Stimulated activated CD8-positive, alpha-beta memory T cell treated with anti-CD3 and anti-CD28 coated beads, Interleukin-4, amount 100 ng/mL, for 48 hours (primary cell): ENCODE measurements around the gene ISG20L2.

Experiments
- DNase-seq: peaks from one replicate; pipeline ENCODE4 v3.0.0-alpha.2; 2020

ISG20L2 gene

DNA sequence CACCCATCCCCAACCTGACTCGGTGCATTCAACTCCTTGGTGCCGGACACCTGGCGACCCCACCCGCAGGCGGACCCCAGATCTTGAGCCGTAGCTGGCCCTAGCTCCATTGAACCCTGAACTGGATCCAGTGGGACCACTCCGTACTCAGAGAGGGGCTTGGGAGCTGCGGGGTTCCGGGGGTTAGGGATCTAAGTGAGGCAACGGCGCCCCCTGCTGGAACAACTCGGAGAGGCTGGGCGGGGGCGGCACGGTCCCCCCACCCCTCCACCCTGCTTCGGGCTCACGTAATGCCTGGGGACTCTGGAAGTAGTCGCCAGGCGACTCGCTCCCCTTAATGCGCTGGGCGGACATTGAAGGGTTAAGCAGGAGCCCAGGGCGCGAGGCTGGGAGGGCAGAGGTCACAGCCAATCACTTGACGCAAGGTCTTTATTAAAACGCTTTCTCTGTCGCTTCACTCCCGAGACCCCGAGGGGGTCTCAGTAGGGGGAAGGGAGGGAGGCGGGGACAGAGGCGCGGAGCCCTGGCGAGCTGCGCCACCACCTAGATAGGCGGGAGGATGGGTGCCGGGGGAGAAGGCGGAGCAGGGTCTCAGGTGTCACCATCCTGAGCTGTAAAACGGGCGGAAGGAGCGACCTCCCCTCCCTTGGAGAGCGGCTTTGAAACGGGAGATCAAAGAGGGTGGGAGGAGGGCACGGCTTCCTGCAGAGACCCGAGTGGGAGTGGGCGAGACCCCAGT, 22.5 kb downstream of the ISG20L2 start:
- DNase-seq: peak; percentile 89

DNA sequence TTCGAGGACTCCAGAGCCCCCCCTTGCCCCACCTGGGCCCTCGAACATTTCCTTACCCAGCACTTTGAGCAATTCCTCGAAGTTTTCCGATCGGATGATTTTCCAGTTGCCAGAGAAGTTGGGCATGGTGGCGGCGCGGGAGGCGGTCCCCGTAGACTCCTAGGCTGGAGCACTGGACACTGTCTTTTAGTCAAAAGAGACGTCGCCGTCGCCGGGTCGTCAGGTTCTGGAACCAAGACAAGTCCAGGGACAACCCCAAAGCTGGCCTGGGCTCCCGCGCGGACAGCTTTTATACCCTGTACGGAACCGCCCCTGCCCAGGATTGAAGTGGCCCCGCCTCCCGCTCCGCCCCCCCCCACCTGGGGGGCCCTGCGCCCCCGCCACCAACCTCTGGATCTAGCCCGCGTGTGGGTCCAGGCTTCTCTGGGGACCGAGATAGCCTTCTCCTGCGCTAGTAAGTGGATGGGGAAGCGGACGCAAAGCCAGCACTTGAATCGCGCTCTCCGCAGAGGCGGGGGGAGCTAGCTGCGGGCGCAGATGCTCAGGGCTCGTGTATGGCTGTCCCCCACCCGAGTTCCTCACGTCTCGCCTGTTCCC, 23.1 kb downstream of the ISG20L2 start, which contains the start of gene CRABP2:
CRABP2 (minus strand) TSS at position 263 of the 597 bp plus-strand sequence; CDS start at position 126, 137 bp downstream.
- DNase-seq: peak; percentile 62

DNA sequence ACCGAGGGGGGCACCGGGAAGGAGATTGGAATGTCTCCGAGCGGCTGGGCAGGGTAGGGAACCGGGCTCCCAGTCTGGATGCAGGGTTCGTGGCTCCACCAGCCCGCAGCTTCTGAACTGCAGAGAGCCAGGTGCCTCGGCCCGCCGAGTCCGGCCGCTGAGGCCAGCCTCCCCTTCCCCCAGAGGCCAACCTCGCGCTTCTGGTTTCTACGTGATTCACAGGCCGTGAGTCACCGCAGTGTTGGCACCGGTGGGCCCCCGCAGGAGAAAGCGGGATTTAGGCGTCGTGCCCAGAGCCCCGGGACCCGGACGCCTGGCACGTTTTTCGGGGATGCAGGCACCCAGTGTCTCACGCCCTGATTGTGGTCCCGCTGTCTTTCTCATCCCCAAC, 23.6 kb downstream of the ISG20L2 start:
- DNase-seq: peak; percentile 72

GRCh38 chr1:156704166-156704711, 24.3 kb downstream of the ISG20L2 start:
- DNase-seq: no peak

DNA sequence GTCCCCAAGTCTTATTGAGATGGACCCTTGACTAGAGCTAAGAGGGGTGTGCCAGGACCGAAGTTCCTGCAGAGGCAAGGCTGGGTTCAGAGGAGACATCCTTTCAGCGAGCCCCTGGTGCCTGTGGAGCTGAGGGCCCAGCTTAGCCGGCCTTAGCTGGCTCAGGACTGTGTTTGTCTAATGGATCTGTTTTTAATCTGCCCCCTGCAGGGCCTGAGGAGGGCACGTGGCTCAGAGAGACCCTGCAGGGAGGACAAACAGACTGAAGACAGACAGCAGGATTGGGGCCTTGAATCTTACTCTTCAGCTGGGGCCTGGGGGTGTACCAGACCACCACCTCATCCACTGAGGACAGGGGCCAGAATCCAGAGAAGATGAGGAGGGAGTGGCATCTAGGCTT, 24.8 kb downstream of the ISG20L2 start:
- DNase-seq: no peak

DNA sequence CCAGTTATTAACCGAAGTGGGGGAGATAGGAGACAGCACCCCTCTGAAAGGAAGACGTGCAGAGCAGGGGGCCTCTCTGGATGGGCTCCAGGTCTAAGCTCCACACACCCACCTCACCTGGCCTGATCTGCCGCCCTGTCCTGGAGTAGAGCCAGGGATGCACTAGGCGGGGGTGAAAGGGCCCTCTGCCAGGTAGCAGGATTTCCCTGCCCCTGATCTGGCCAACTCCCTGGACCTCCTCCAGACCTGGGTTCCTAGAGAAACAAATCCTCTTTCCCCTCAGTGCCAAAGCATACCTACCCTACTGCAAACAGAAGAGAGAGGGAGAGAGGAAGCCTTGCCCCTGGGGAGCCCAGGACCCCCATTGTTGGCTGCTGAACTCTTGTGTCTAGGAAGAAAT, 25.2 kb downstream of the ISG20L2 start:
- no peak for DNase-seq

DNA sequence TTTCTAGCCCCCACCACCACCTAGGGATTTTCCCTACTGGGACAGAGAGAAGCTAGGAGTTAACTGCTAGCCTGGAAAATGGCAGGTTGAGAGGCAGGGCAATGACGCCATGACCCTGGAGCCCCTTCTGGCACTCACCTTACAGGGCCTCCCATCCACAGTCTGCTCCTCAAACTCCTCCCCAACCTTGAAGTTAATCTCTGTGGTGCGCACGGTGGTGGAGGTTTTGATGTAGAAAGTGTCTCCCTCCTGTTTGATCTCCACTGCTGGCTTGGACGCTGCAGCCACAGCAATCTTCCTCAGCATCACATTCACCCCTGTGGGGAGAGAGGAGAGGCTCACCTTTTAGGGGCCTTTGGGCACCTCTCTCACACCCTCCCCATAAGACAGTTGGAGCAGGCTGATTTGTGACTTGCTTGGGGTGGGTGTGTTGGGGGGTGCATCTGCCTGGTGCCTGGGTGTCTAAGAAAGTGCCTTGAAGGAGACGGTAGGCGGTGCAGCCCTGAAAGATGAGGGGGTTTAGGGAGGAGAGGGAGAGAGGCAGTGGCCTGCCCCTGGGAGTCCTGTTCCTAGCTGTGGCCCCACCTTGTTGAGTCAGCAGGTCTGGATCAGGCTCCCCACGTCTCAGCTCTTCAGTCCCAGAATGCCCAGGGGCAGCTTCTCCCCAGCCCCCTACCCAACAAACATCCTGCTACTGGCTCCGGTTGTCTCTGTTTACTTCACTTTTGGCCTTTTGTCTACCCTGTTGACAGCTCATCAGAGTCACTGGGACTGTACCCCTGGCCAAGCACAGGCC, 27.6 kb downstream of the ISG20L2 start:
- no peak for DNase-seq

DNA sequence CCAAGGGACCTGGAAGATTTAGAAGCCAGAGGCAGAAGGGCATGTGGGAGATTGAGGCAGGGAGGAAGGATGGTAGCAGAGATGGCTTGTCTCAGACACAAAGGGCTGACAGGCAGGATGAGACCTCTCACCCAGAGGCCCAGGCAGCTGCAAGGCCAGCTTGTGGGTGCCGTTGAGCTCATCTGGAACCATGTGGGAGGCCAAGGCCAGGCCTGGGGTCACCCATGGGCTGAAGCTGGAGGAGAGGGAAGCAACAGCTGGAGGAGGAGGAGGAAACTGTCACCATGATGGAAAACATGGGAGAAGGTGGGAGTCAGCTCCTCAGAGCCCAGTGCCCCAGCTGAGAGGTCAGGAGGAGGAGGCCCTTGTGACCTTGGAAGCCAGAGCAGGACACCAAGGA, 29.6 kb downstream of the ISG20L2 start:
- DNase-seq: no peak

- no peak for DNase-seq
Measured at GRCh38 chr1:156697481-156697880, 31.1 kb downstream of the ISG20L2 start.

DNA sequence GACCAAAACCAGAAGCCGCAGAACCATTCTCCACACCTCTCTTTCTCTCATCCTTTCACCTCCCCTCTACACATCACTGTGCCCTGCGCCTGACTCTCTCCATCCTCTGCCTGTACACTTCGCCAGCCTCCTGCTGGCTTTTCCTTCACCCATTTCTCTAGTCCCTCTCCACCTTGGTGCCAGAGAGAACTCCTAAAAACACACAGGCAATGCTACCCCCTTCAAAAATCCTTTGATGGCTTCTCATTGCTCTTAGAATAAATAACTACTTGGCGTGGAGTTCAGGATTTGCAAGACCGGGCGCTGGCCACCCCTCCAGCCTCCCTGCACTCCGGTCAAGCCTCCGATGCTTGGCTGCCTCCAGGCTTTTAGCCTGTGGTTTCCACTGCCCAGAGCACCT, 31.8 kb downstream of the ISG20L2 start:
- no peak for DNase-seq

DNA sequence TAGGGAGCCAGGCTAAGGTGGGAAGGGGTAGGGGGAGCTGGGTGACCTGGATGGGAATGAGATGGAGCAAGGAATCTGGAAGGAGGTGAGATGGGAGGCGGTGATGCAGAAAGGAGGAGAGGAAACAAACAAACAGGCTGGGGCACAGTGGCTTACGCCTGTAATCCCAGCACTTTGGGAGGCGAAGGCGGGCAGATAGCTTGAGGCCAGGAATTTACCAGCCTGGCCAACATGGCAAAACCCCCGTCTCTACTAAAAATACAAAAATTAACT, 33.9 kb downstream of the ISG20L2 start:
- no peak for DNase-seq

- no peak for DNase-seq
Measured at GRCh38 chr1:156693848-156694689, 34.5 kb downstream of the ISG20L2 start.

- DNase-seq: no peak
Measured at GRCh38 chr1:156692925-156693847, 35.4 kb downstream of the ISG20L2 start.

GRCh38 chr1:156692441-156692924, 36.1 kb downstream of the ISG20L2 start:
- DNase-seq: no peak

DNA sequence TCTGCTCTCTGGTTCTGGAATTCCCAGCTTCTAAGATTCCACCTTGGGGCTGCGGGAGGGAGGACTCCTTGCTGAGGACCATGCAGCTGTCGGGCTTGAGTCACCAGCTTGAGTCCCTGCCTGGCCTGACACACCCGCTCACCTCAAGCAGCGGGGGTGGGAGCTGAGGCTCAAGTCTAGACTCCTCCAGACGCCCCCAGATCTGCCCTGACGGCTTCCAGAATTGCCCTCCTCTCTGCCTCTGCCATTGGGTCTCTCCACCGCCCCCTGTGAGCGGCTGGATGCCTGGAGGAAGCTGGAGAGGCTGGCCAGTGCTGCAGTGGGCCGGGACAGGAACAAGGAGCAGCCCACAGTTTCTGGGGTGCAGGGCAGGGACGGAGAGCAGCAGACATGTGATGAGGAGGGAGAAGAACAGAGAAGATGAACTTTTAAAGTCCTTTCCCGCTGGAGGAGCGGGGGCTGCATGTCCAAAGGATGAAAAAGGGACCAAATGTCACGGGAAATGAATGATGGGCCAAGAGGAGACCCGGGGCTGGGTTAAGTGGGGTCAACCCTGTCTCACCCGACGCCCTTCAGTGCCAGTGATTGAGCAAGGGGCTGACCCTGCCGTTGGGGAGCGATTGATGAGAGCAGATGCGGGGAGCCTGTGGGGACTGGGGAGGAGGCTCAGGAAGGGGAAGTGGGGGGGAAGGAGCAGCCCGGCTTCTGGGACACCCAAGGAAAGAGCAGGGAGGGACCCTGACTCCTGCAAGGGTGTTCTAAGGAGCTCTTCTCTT, 36.7 kb downstream of the ISG20L2 start:
- no peak for DNase-seq

- no peak for DNase-seq
Measured at GRCh38 chr1:156691191-156691590, 37.4 kb downstream of the ISG20L2 start.

DNA sequence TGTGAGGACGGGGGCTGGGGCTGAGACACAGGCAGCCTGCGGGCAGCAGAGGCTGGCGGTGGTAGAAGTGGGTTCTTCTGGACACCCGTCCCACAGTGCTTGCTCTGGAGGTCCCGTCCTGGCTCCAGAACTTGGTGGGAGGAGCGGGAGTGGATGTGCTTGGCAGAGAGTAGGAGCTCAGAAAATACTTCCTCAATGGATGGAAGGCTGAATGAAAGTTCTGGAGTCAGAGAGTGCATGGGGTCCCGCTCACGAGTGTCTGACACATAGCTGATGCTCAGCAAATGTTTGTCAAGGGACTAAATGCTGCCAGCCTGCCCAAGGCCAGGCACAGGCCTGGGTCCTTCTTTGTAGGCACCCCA, 37.9 kb downstream of the ISG20L2 start:
- no peak for DNase-seq

GRCh38 chr1:156689953-156690674, 38.5 kb downstream of the ISG20L2 start:
- DNase-seq: no peak

- DNase-seq: peak; percentile 84
Measured at GRCh38 chr1:156689035-156689952, 39.3 kb downstream of the ISG20L2 start.
